Measurements from ENCODE around the gene ST3GAL4. TPM values are rescaled to one million over a fixed set of nuclear protein-coding genes. Genes with fewer than 3 reads are reported as not detected.

The ST3GAL4 gene
- total RNA-seq, 2 experiments from 2014 or later = 13.6 to 13.9 TPM

DNA sequence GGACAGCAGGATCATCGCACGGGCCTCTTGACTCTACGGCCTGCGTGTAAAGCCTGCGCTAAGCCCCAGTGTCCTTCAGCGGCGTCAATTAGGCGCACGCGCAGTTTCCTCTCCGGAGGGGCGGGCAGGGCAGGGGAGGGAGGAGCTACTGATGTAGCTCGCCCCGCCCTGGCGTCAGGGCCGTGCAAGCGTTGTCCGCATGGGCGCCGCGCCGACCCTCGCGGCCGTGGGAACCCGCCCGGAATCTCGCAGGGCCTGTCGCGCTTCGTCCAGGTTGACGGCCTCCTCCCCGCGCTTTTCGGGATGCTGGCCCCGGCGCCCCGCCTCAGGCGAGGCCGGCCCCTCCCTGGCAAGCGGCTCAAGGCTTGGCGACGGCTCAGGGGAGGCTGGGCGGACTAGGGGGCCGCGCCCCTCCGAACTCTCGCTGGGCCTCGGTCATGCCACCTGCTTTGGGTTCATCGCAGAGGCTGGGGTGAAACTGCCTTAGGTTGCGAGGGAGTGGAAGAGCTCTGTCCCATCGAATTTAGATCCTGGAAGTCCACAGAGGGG, 61.1 kb downstream of the ST3GAL4 start:
- ChIA-PET POLR2A (interaction anchor here (1.0 kb wide), 1 partner anchor 61 kb away, joined by 4 read pairs; the partner anchor contains the start of gene ST3GAL4), CTCF (interaction anchor here (0.5 to 1.8 kb wide), 3 partner anchors 17 to 106 kb away, joined by 3 to 5 read pairs (median 3); no protein-coding TSS in a partner anchor)

GRCh38 chr11:126417091-126417862, 61.8 kb downstream of the ST3GAL4 start:
- ChIA-PET POLR2A (interaction anchor here (1.0 kb wide), 1 partner anchor 62 kb away, joined by 4 read pairs; the partner anchor contains the start of gene ST3GAL4), CTCF (interaction anchor here (0.7 to 1.8 kb wide), 2 partner anchors 63 to 64 kb away, joined by 3 to 5 read pairs; no protein-coding TSS in a partner anchor)

- ChIA-PET POLR2A (interaction anchor here (0.5 kb wide), 1 partner anchor 110 kb away, joined by 5 read pairs; no protein-coding TSS in a partner anchor), CTCF (interaction anchor here (0.8 kb wide), 1 partner anchor 62 kb away, joined by 3 read pairs; no protein-coding TSS in a partner anchor)
Observed at GRCh38 chr11:126418887-126419286, 63.4 kb downstream of the ST3GAL4 start.

GRCh38 chr11:126419801-126420697, 64.6 kb downstream of the ST3GAL4 start:
- POLR2A ChIA-PET = interaction anchor here (0.5 to 1.0 kb wide), 2 partner anchors 111 to 113 kb away, joined by 3 to 5 read pairs; no protein-coding TSS in a partner anchor
- CTCF ChIA-PET = interaction anchor here (1.1 kb wide), 1 partner anchor 64 kb away, joined by 3 read pairs; no protein-coding TSS in a partner anchor

GRCh38 chr11:126420698-126421256, 65.3 kb downstream of the ST3GAL4 start:
- POLR2A ChIA-PET = no interaction called here
- CTCF ChIA-PET = interaction anchor here (1.1 kb wide), 1 partner anchor 63 kb away, joined by 3 read pairs; no protein-coding TSS in a partner anchor

DNA sequence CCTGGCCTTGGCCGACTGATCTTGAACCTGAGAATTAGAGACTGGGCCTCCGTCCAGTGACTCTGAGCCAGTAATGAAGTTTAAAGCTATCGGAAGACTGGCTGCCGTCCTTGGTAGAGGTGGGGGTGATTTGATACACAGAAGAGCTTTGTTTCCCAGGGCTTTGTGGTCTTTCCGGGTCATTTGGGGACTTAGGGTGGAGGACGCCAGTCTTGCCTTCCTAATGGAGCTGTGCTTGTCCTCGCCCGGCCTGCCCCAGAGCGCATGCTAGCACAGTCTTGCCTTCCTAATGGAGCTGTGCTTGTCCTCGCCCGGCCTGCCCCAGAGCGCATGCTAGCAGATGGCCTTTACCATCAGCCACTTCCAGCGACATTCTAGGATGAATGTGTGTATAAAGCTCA, 65.8 kb downstream of the ST3GAL4 start:
- POLR2A ChIA-PET = no interaction called here

GRCh38 chr11:126422446-126422845, 67.0 kb downstream of the ST3GAL4 start:
- ChIA-PET CTCF (no interaction called here), POLR2A (no interaction called here)

More for the DNA sequence above, 65.8 kb downstream of the ST3GAL4 start:
- CTCF ChIA-PET = no interaction called here

DNA sequence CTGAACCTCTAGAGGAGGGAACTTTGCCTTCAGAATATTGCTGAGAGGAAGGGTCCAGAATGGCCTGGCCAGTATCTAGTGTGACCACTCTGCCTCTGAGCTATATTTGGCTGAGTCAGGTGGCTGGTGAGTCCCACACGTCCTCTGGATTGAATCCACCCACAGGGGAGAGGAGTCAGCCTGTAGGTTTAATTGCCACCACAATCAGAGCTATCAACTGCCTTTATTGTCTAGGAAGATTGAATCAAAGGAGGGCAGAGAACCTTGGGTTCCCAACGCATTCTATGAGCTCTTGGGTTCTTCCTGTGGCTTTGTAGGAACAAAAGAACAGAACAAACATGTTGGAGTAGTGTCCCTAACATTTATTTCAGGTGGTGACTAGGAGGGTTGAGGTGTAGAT, 67.7 kb downstream of the ST3GAL4 start:
- ChIA-PET CTCF (no interaction called here), POLR2A (no interaction called here)

DNA sequence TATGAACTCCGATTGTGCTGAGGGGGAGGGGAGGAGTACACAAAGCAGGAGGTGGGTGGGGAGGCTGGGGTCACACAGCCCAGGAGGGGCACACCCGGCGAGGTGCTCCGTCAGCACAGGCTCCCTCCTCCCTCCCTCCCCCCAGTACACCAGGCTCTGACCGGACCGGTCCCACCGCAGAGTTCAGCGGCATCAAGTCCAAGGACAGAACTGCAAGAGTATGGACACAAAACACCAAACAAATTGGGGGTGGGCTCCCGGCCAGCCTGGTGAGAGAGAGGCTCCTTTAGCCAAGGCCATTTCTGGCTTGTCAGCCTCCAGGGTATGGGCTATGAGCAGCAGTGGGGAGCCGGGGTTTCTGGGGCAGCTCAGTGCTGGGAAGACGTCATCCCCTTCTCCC, 68.3 kb downstream of the ST3GAL4 start:
- ChIA-PET CTCF (no interaction called here), POLR2A (no interaction called here)

- CTCF ChIA-PET = no interaction called here
Observed at GRCh38 chr11:126424471-126425039, 69.1 kb downstream of the ST3GAL4 start.

GRCh38 chr11:126426106-126426505, 70.6 kb downstream of the ST3GAL4 start:
- ChIA-PET POLR2A (no interaction called here), CTCF (no interaction called here)

More at GRCh38 chr11:126424471-126425039, 69.1 kb downstream of the ST3GAL4 start:
- POLR2A ChIA-PET = no interaction called here

DNA sequence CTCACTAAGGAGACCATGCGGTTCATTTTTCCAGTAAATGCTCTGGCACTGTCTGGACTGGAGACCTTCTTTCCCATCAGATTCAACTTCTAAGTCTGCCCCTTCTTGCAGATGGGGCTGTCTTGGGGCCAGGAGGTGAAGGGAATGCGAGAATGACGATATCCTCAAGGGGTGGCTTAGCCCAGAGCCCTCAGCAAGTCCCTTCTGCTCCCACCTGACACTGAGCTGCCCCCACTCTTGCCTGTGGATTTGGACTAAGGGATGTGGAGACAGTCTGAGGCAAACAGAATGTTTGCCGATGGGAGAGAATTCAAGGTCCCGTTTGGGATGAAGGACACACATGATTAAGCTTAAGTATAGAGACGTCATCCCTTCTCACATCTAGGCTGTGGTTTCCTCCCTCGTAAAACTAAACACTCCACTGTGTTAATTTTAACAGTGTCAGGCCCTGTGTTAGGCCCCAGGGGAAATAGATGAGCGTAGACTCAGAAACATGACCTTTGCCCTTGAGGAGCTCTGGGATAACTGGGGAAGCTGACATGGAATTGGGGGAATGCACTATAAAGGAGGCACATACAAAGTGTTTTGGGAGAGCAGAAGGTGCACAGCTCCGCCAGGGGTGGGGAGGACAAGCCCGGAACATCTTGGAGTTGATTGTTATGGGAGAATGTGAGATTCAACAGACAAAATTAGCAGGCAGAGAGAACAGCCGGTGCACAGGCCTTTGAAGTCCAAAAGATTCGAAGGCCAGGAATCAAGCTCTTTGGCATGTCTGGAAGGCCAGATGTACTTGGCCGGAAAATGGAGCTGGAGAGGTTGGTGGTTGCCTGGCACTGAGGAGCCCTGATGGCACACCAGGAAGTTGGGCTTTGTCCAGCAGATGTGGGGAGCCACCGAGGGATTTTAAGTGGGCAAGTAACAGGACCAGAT, 71.6 kb downstream of the ST3GAL4 start:
- POLR2A ChIA-PET = no interaction called here
- CTCF ChIA-PET = interaction anchor here (1.5 kb wide), 1 partner anchor 14 kb away, joined by 3 read pairs; no protein-coding TSS in a partner anchor

DNA sequence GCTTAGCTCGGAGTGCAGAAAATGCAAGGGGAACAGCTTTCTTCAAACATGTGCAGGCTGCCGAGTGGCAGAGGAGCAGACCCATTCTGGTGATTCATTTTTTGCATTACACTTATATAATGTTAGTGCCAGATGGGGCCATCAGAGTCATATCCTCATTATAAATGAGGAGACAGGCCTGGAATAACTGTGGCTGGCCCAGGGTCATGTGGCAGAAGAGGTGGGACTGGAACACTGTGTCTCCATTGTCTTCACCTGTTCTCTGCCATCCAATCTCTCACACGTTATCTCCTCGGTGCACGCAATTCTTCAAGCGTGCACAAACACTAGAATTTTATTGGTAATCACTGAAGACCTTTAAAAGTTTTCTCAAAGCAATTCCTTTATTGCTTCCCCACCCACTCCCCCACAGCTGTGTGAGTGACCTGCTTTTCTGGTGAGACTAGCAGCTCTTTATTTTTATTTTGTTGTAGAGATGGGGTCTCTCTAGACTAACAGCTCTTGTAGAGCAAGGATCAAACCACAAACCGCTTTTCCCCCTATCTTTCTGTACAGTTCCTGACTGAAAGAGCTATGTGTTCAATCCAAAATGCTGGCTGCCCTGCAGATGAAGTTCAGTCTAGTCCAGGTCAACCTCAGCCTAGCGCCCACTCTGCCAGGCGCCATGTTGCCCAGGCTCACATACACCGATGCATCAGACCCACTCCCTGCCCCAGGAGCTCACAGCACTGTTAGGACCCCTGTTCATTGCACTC, 75.3 kb downstream of the ST3GAL4 start:
- CTCF ChIA-PET = interaction anchor here (0.9 kb wide), 1 partner anchor 10 kb away, joined by 3 read pairs; no protein-coding TSS in a partner anchor
- POLR2A ChIA-PET = no interaction called here

- ChIA-PET CTCF (interaction anchor here (0.9 kb wide), 1 partner anchor 9 kb away, joined by 3 read pairs; no protein-coding TSS in a partner anchor), POLR2A (no interaction called here)
Observed at GRCh38 chr11:126431401-126432064, 76.0 kb downstream of the ST3GAL4 start.

- POLR2A ChIA-PET = no interaction called here
- CTCF ChIA-PET = no interaction called here
Observed at GRCh38 chr11:126432065-126432461, 76.6 kb downstream of the ST3GAL4 start.

- ChIA-PET CTCF (no interaction called here), POLR2A (no interaction called here)
Observed at GRCh38 chr11:126432525-126432924, 77.0 kb downstream of the ST3GAL4 start.
